Measurements from ENCODE around the gene NFYB. TPM values are rescaled to one million over a fixed set of nuclear protein-coding genes. Genes with fewer than 3 reads are reported as not detected.

Gene NFYB
- total RNA-seq (20.2 and 27.2 TPM in 2 replicates), polyA plus RNA-seq (11.7 and 15.2 TPM in 2 replicates), polyA minus RNA-seq (6.9 and 9.3 TPM in 2 replicates)
- 42.8 TPM for total RNA-seq (2013)

GRCh38 chr12:104137902-104138796 lies at the start of gene NFYB:
TSS of gene NFYB (minus strand) at chr12:104138210. CDS start at chr12:104135453, 2,757 bp downstream.
- ChIA-PET POLR2A (interaction anchor here (0.5 to 1.9 kb wide), 7 partner anchors 17 to 297 kb away, joined by 3 to 10 read pairs (median 4); partner anchors contain the start of genes EID3, HSP90B1, NT5DC3 and TDG), CTCF (interaction anchor here (0.6 to 3.2 kb wide), 6 partner anchors 29 to 1194 kb away, joined by 3 to 14 read pairs (median 4); no protein-coding TSS in a partner anchor)
- DNase-seq (peak; percentile 96), ATAC-seq (ENCODE audit: low read depth) (peak; percentile 94)
- peak within 1 kb of the TSS; percentile 94 for H2AFZ ChIP-seq (ENCODE audit: insufficient read depth, low read depth, low read length, poor library complexity, severe bottlenecking)
- H3K9me3 Mint-ChIP-seq (ENCODE audit: insufficient read depth): no peaks in the 10 kb centered on the region
- H4K20me1 ChIP-seq (ENCODE audit: control insufficient read depth, insufficient read depth, low read length, poor library complexity, severe bottlenecking): no peaks in the 10 kb centered on the region
- no peaks in the 10 kb centered on the region for H3K9me3 ChIP-seq (ENCODE audit: control extremely low read depth in 1 of 3, control insufficient read depth in 2 of 3, insufficient read depth in 1 of 3, low read length in 2 of 3)
- H3K4me3 ChIP-seq (ENCODE audit: control extremely low read depth in 1 of 5, extremely low read depth in 1 of 5, insufficient read depth in 1 of 5, low read depth in 2 of 5, low read length in 4 of 5): peak within 1 kb of the TSS; percentile 52 to 73 (median 67)
- peaks cover 16% of the 10 kb centered on the region for H3K4me1 Mint-ChIP-seq
- H3K27me3 ChIP-seq (replicated peaks in 1 of 4; ENCODE audit: control extremely low read depth in 1 of 4, control insufficient read depth in 3 of 4, insufficient read depth in 4 of 4, low read length in 3 of 4): no peaks in the 10 kb centered on the region
- H3K36me3 ChIP-seq (replicated peaks in 1 of 2; ENCODE audit: control extremely low read depth in 1 of 2, control insufficient read depth in 1 of 2, extremely low read depth in 1 of 2, insufficient read depth in 2 of 2, low read length in 1 of 2): peaks cover 0 to 9% of the 10 kb centered on the region in 2 experiments
- peak within 1 kb of the TSS; percentile 82 for H3K9ac ChIP-seq (ENCODE audit: low read length)
- intact Hi-C loops (cut with micrococcal nuclease): loop anchor here (1.0 to 5.0 kb wide), 9 partner anchors 74 to 1194 kb away; partner anchors contain the start of genes APPL2, C12orf75, EID3 and HCFC2
- no peak for TF ChIP-seq EZH2 (IDR thresholded peaks at IDR 0.05; ENCODE audit: borderline replicate concordance, insufficient read depth, low read depth, low read length, poor library complexity, severe bottlenecking)
- no peak for TF ChIP-seq CTCF (IDR thresholded peaks at IDR 0.05)
- peak within 1 kb of the TSS; percentile 91 for H3K4me2 ChIP-seq (replicated peaks; ENCODE audit: low read depth, low read length, poor library complexity, severe bottlenecking)
- H3K79me2 ChIP-seq (ENCODE audit: control insufficient read depth, insufficient read depth, low read length): peaks cover 35% of the 10 kb centered on the region
- peak within 1 kb of the TSS; percentile 93 for H3K4me3 Mint-ChIP-seq
- 6% methylated on average over 96 of the region's 111 CpGs for WGBS (ENCODE audit: insufficient coverage)
- no peaks in the 10 kb centered on the region for H3K27me3 Mint-ChIP-seq
- H3K27ac ChIP-seq (ENCODE audit: low read length in 2 of 2): peak within 1 kb of the TSS; percentile 43 to 70
- H3K27ac Mint-ChIP-seq: peak within 1 kb of the TSS; percentile 92
- H3K4me1 ChIP-seq (ENCODE audit: control insufficient read depth in 2 of 2, insufficient read depth in 2 of 2, low read length in 2 of 2): peaks cover 25% of the 10 kb centered on the region in 2 donors

Measured in B cell (primary cell).